A549 (cell line): ENCODE measurements around the gene SYT12. TPM values are rescaled to one million over a fixed set of nuclear protein-coding genes. Genes with fewer than 3 reads are reported as not detected.

Experiments used
- ATAC-seq, 2 experiments: fragments of 200-7000 bp in 1 of 2; fragments of >200 bp in 1 of 2; cut with Nextera tagmentation in 1 of 2; cut with Tn5 transposase in 1 of 2; 3 replicates each; pipeline versions ENCODE4 v1.8.0 to v1.9.1; 2018 to 2020; ENCODE audit warnings: mild to moderate bottlenecking in 1 of 2, moderate library complexity in 1 of 2
- CTCF ChIA-PET: fragments of 300-600 bp; sonication (Branson Sonifier 250); formaldehyde crosslinking; extraction: SDS; loops from one replicate; lab custom pipeline; 2021; ENCODE audit warnings: antibody characterized with exemption, inconsistent platforms; lab: Yijun Ruan, JAX
- POLR2A ChIA-PET: fragments of 350-600 bp; formaldehyde crosslinking; extraction: SDS; loops from one replicate; lab custom pipeline; 2021; ENCODE audit warnings: antibody characterized with exemption, inconsistent platforms; lab: Yijun Ruan, JAX
- DNase-seq, 2 experiments: peaks; one replicate each; pipeline versions ENCODE4 v3.0.0 to v3.0.0-alpha.2; 2011 to 2016; ENCODE audit warnings: low read depth in 1 of 2, low spot score in 1 of 2
- FAIRE-seq: peaks from 2 replicates; lab custom pipeline; 2011; peaks lifted over from hg19 to GRCh38; lab: Jason Lieb, UNC
- H3K27ac ChIP-seq, 2 experiments: fragments of >200 bp; sonication (Bioruptor Twin); formaldehyde crosslinking; 3 replicates each; pipeline ENCODE4 v1.5.1; 2016 to 2017
- H3K4me1 ChIP-seq: fragments of >200 bp; sonication (Bioruptor Twin); formaldehyde crosslinking; 3 replicates; pipeline ENCODE4 v1.6.1; 2016
- H3K4me2 ChIP-seq: fragments of >200 bp; sonication (Bioruptor Twin); formaldehyde crosslinking; 3 replicates; pipeline ENCODE4 v1.6.1; 2016
- H3K4me3 ChIP-seq: fragments of >200 bp; sonication (Bioruptor Twin); formaldehyde crosslinking; 3 replicates; pipeline ENCODE4 v1.5.1; 2016
- H3K9me3 ChIP-seq: fragments of >200 bp; sonication (Bioruptor Twin); formaldehyde crosslinking; 3 replicates; pipeline ENCODE4 v1.6.1; 2016
- CBX2 ChIP-seq: fragments of 200-600 bp; sonication (generic); IDR thresholded peaks from 2 replicates; pipeline ENCODE4 v1.6.1; 2016; ENCODE audit warnings: low read depth, mild to moderate bottlenecking, borderline replicate concordance
- CBX8 ChIP-seq: fragments of 200-600 bp; sonication (generic); IDR thresholded peaks from 2 replicates; pipeline ENCODE4 v1.6.1; 2016
- CEBPB ChIP-seq, 2 experiments: fragments of >200 bp in 1 of 2; sonication (Bioruptor Twin) in 1 of 2; formaldehyde crosslinking in 1 of 2; IDR thresholded peaks; 2 replicates each; pipeline ENCODE4 v1.6.1; 2012 to 2016
- EHF ChIP-seq: fragments of 250-450 bp; sonication (Bioruptor Pico); IDR thresholded peaks from 2 replicates; pipeline ENCODE4 v1.5.0; 2020; ENCODE audit warnings: mild to moderate bottlenecking
- FOSL2 ChIP-seq, 2 experiments: fragments of 450-650 bp in 1 of 2; fragments of >200 bp in 1 of 2; sonication (Bioruptor Twin) in 1 of 2; formaldehyde crosslinking; IDR thresholded peaks; 2 replicates each; pipeline versions ENCODE4 v1.5.0 to v1.6.1; 2016 to 2020; ENCODE audit warnings: mild to moderate bottlenecking in 1 of 2, moderate library complexity in 1 of 2
- FOXS1 ChIP-seq: fragments of 250-450 bp; sonication (Bioruptor Pico); IDR thresholded peaks from 2 replicates; pipeline ENCODE4 v1.5.0; 2020; ENCODE audit warnings: mild to moderate bottlenecking, moderate library complexity
- HDAC2 ChIP-seq: fragments of 200-600 bp; sonication (generic); IDR thresholded peaks from 2 replicates; pipeline ENCODE4 v1.6.1; 2016
- HOXB5 ChIP-seq: fragments of 250-450 bp; sonication (Bioruptor Pico); IDR thresholded peaks from 2 replicates; pipeline ENCODE4 v1.5.0; 2020; ENCODE audit warnings: mild to moderate bottlenecking, moderate library complexity
- KDM1A ChIP-seq: fragments of 200-600 bp; sonication (generic); IDR thresholded peaks from 2 replicates; pipeline ENCODE4 v1.6.1; 2016; ENCODE audit warnings: low read depth, mild to moderate bottlenecking
- NPAS2 ChIP-seq: fragments of 250-450 bp; sonication (Bioruptor Pico); IDR thresholded peaks from 2 replicates; pipeline ENCODE4 v1.8.0; 2022; ENCODE audit warnings: mild to moderate bottlenecking, moderate library complexity, borderline replicate concordance
- POLR2A ChIP-seq: IDR thresholded peaks from 2 replicates; pipeline ENCODE4 v1.6.1; 2012; ENCODE audit warnings: mild to moderate bottlenecking, low read length
- POLR2AphosphoS2 ChIP-seq: conservative IDR thresholded peaks from 2 replicates; pipeline ENCODE4 v1.6.1; 2012; ENCODE audit warnings: low read length, improper control_type of control experiment, inconsistent platforms
- SREBF2 ChIP-seq: fragments of 450-650 bp; IDR thresholded peaks from 2 replicates; pipeline ENCODE4 v1.6.1; 2014; ENCODE audit warnings: mild to moderate bottlenecking, moderate library complexity
- WGBS: methylation state at CpG from one replicate; pipeline ENCODE4 v1.1.6; 2017; ENCODE audit errors: missing lambda C conversion rate; 5-methylcytosine and 5-hydroxymethylcytosine counted together
- polyA plus RNA-seq, 4 experiments: library from polyadenylated mRNA; depleted of rRNA in 3 of 4; stranded (reverse); fragments of >200 nt; fragmentation: RNase III in 1 of 4; extraction: RNeasy Plus Mini Kit Qiagen cat#74134 plus additional on column Dnase treatment in 1 of 4; gene quantifications; 2 replicates in 3 of 4; 3 replicates in 1 of 4; pipeline ENCODE4 v1.2.3, GENCODE V29; 2011 to 2017
- TF ChIP-seq, protein P1 (sequence below): IDR thresholded peaks from 2 replicates; pipeline ENCODE4 v1.6.1; 2012
- TF ChIP-seq, protein P2 (sequence below): fragments of >200 bp; sonication (Bioruptor Twin); formaldehyde crosslinking; IDR thresholded peaks from 3 replicates; pipeline ENCODE4 v1.6.1; 2016
- TF ChIP-seq, protein P3 (sequence below): IDR thresholded peaks from 2 replicates; pipeline ENCODE4 v1.6.1; 2012; ENCODE audit warnings: low read depth, borderline replicate concordance
- TF ChIP-seq, protein P4 (sequence below): fragments of >200 bp; sonication (Bioruptor Twin); formaldehyde crosslinking; IDR thresholded peaks from 2 replicates; pipeline ENCODE4 v1.6.1; 2016
- TF ChIP-seq, protein P5 (sequence below): fragments of 450-650 bp; IDR thresholded peaks from 2 replicates; pipeline ENCODE4 v1.6.1; 2014; ENCODE audit warnings: antibody characterized with exemption

The SYT12 gene
- polyA plus RNA-seq, 2 of the 4 experiments (the other 2 are of a cell fraction) = 1.4 to 9.6 TPM

DNA sequence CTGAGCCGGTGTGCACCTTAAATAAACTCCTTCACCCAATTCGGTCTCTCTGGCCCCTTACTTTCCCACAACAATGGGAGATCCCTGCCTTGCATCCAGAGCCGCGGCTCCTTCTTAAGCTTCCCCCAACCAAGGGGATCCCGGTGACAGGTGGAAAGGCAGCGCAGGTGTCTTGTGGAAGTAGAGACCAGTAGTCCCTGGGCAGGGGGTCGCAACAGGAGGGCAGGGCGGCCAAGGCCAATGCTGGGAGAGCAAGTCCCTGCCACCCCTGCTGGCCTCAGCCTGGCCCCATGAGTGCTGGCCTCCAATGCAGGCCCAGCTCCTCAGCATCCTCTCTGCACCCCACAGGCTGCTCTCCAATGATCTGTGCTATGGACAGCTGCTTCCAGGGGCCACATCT is 7.9 kb upstream of the SYT12 start:
- Histone ChIP-seq H3K9me3 (no peaks in the 10 kb centered on the region), H3K4me2 (no peak overlapping the region), H3K4me1 (no peaks in the 10 kb centered on the region), H3K4me3 (no peak overlapping the region), H3K27ac (peak overlapping the region in 1 of 2 experiments; percentile 38; a peak in 1 of 6 replicates)
- DNase-seq (no peak), ATAC-seq (peak in 1 of 2 experiments; percentile 34; a peak in 2 of 6 replicates), FAIRE-seq (no peak)
- 86% methylated on average over 8 of the region's 8 CpGs for WGBS
- TF ChIP-seq HOXB5 = no peak
- TF ChIP-seq CBX2 = no peak
- TF ChIP-seq, protein P1, sequence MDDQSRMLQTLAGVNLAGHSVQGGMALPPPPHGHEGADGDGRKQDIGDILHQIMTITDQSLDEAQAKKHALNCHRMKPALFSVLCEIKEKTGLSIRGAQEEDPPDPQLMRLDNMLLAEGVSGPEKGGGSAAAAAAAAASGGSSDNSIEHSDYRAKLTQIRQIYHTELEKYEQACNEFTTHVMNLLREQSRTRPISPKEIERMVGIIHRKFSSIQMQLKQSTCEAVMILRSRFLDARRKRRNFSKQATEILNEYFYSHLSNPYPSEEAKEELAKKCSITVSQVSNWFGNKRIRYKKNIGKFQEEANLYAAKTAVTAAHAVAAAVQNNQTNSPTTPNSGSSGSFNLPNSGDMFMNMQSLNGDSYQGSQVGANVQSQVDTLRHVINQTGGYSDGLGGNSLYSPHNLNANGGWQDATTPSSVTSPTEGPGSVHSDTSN = no peak
- TF ChIP-seq FOXS1 (CRISPR knock-in tag) = no peak
- TF ChIP-seq, protein P2, sequence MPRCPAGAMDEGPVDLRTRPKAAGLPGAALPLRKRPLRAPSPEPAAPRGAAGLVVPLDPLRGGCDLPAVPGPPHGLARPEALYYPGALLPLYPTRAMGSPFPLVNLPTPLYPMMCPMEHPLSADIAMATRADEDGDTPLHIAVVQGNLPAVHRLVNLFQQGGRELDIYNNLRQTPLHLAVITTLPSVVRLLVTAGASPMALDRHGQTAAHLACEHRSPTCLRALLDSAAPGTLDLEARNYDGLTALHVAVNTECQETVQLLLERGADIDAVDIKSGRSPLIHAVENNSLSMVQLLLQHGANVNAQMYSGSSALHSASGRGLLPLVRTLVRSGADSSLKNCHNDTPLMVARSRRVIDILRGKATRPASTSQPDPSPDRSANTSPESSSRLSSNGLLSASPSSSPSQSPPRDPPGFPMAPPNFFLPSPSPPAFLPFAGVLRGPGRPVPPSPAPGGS = no peak
- ChIA-PET CTCF (interaction anchor here (0.7 to 1.0 kb wide), 3 partner anchors 39 to 165 kb away, joined by 3 to 4 read pairs (median 3); no protein-coding TSS in a partner anchor), POLR2A (no interaction called here)

DNA sequence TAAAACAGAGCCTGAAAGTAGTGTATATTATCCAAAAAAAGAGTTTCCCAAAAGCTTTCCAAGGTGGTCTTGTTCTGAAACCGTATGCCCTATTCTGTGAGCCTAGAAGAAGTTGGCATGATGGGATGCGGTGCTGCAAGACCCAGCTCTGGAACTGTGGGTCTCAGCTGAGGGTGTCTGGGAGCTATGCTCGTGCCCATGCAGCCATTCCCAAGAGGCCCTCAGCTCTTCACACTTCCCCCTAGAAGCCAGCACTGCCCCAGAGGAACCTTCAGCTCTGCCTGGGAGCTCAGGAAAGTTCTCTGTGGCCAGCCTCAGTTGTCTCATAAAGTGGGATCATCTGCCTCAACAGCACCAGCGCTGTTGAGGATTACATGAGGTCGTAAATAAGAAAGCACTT is 6.4 kb upstream of the SYT12 start:
- DNase-seq (no peak), FAIRE-seq (no peak), ATAC-seq (no peak)
- Histone ChIP-seq H3K9me3 (no peaks in the 10 kb centered on the region), H3K4me2 (no peak overlapping the region), H3K4me3 (no peak overlapping the region), H3K27ac (no peak overlapping the region; a peak in 1 of 6 replicates), H3K4me1 (no peaks in the 10 kb centered on the region)
- CTCF ChIA-PET = interaction anchor here (0.8 to 1.4 kb wide), 5 partner anchors 10 to 136 kb away, joined by 3 to 6 read pairs (median 3); no protein-coding TSS in a partner anchor
- POLR2A ChIA-PET = no interaction called here
- WGBS = 89% methylated on average over 5 of the region's 5 CpGs
- TF ChIP-seq CEBPB (IDR thresholded peaks at IDR 0.05) (no peak), POLR2AphosphoS2 (no peak), SREBF2 (no peak), EHF (CRISPR knock-in tag) (no peak), HDAC2 (no peak), CBX8 (no peak), POLR2A (no peak), FOSL2 (IDR thresholded peaks at IDR 0.05) (no peak), FOSL2 (CRISPR knock-in tag; IDR thresholded peaks at IDR 0.05) (no peak), KDM1A (no peak), NPAS2 (CRISPR knock-in tag) (no peak)
- TF ChIP-seq, protein P3, sequence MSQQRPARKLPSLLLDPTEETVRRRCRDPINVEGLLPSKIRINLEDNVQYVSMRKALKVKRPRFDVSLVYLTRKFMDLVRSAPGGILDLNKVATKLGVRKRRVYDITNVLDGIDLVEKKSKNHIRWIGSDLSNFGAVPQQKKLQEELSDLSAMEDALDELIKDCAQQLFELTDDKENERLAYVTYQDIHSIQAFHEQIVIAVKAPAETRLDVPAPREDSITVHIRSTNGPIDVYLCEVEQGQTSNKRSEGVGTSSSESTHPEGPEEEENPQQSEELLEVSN = no peak
- TF ChIP-seq, protein P4, sequence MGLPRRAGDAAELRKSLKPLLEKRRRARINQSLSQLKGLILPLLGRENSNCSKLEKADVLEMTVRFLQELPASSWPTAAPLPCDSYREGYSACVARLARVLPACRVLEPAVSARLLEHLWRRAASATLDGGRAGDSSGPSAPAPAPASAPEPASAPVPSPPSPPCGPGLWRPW = no peak
- TF ChIP-seq, protein P1 = no peak
- TF ChIP-seq, protein P2 = no peak
- TF ChIP-seq, protein P5, sequence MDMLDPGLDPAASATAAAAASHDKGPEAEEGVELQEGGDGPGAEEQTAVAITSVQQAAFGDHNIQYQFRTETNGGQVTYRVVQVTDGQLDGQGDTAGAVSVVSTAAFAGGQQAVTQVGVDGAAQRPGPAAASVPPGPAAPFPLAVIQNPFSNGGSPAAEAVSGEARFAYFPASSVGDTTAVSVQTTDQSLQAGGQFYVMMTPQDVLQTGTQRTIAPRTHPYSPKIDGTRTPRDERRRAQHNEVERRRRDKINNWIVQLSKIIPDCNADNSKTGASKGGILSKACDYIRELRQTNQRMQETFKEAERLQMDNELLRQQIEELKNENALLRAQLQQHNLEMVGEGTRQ = no peak
